CD4-positive, alpha-beta T cell treated with Interleukin-15 for 4 hours (primary cell): ENCODE data around the gene CNIH1.

Source experiments
- DNase-seq: peaks from one replicate; pipeline ENCODE4 v3.0.0-alpha.2; 2020; ENCODE audit warnings: low spot score

CNIH1 gene

GRCh38 chr14:54440873-54441868, at the start of gene CNIH1:
Gene CNIH1 (minus strand): TSS chr14:54441374. CDS start chr14:54441327, 47 bp downstream.
- DNase-seq, result peak; percentile 92

- no peak for DNase-seq
Measured at GRCh38 chr14:54490445-54491175, 49.4 kb upstream of the CNIH1 start.

GRCh38 chr14:54489731-54490444, 48.7 kb upstream of the CNIH1 start:
- DNase-seq, result no peak

GRCh38 chr14:54489318-54489683, 48.1 kb upstream of the CNIH1 start:
- no peak for DNase-seq

- DNase-seq, result peak; percentile 93
Measured at GRCh38 chr14:54488646-54489317, 47.6 kb upstream of the CNIH1 start, which contains the start of gene GMFB. Gene GMFB (minus strand): TSS chr14:54488980. CDS start chr14:54488927, 53 bp downstream.

GRCh38 chr14:54488318-54488645, 47.1 kb upstream of the CNIH1 start:
- DNase-seq, result no peak

GRCh38 chr14:54487771-54488170, 46.6 kb upstream of the CNIH1 start:
- no peak for DNase-seq

- peak; percentile 13 for DNase-seq
Measured at GRCh38 chr14:54486685-54487084, 45.5 kb upstream of the CNIH1 start.

GRCh38 chr14:54483846-54484245, 42.7 kb upstream of the CNIH1 start:
- no peak for DNase-seq

- no peak for DNase-seq
Measured at GRCh38 chr14:54483073-54483745, 42.0 kb upstream of the CNIH1 start.

- DNase-seq, result no peak
Measured at GRCh38 chr14:54481695-54482094, 40.5 kb upstream of the CNIH1 start.

- no peak for DNase-seq
Measured at GRCh38 chr14:54480830-54481562, 39.8 kb upstream of the CNIH1 start.

GRCh38 chr14:54478636-54479215, 37.6 kb upstream of the CNIH1 start:
- DNase-seq, result no peak

GRCh38 chr14:54475911-54476310, 34.7 kb upstream of the CNIH1 start:
- DNase-seq, result no peak

GRCh38 chr14:54475187-54475899, 34.2 kb upstream of the CNIH1 start:
- DNase-seq, result no peak

GRCh38 chr14:54474232-54474793, 33.1 kb upstream of the CNIH1 start:
- no peak for DNase-seq

- DNase-seq, result no peak
Measured at GRCh38 chr14:54472315-54472714, 31.1 kb upstream of the CNIH1 start.

GRCh38 chr14:54471641-54472040, 30.5 kb upstream of the CNIH1 start:
- DNase-seq, result no peak

- no peak for DNase-seq
Measured at GRCh38 chr14:54470701-54471100, 29.5 kb upstream of the CNIH1 start.
